OCI-LY7 (cell line): ENCODE measurements around the gene LRRC36. TPM values are rescaled to one million over a fixed set of nuclear protein-coding genes. Genes with fewer than 3 reads are reported as not detected.
A peak's percentile ranks its signal among the peaks of the same experiment; 100 is the strongest.

Experiments used
- BruUV-seq: library from RNA; stranded (reverse); fragments of 400-500 nt; replicated peaks from 2 replicates; lab custom pipeline; 2021; lab: Mats Ljungman, UMichigan
- CTCF ChIA-PET: fragments of 300-600 bp; sonication (Branson Sonifier 250); formaldehyde crosslinking; loops from one replicate; lab custom pipeline; 2022; ENCODE audit warnings: antibody characterized with exemption; ENCODE audit not compliant: unreplicated experiment; lab: Charles Lee
- POLR2A ChIA-PET: fragments of 300-600 bp; sonication (Branson Sonifier 250); formaldehyde crosslinking; loops from one replicate; lab custom pipeline; 2022; ENCODE audit warnings: antibody characterized with exemption; lab: Charles Lee
- DNase-seq: peaks from one replicate; pipeline ENCODE4 v3.0.0-alpha.2; 2015; ENCODE audit warnings: low spot score
- H2AFZ ChIP-seq: fragments of 200-600 bp; sonication (generic), shearing (Covaris generic); 2 replicates; pipeline ENCODE4 v1.6.1; 2014; ENCODE audit warnings: mild to moderate bottlenecking, antibody characterized with exemption, low read length, moderate library complexity
- H3K27ac ChIP-seq: fragments of 200-600 bp; sonication (generic); 2 replicates; pipeline ENCODE4 v1.5.1; 2014; ENCODE audit warnings: mixed run types, low read depth, mild to moderate bottlenecking, moderate library complexity, low read length, inconsistent platforms; ENCODE audit not compliant: poor library complexity, severe bottlenecking
- H3K36me3 ChIP-seq: fragments of 200-600 bp; sonication (generic); 2 replicates; pipeline ENCODE4 v1.6.1; 2014; ENCODE audit warnings: mild to moderate bottlenecking, antibody characterized with exemption, low read length, moderate library complexity, mixed read lengths; ENCODE audit not compliant: insufficient read depth
- H3K4me1 ChIP-seq: fragments of 200-600 bp; sonication (generic); 2 replicates; pipeline ENCODE4 v1.5.1; 2014; ENCODE audit warnings: mild to moderate bottlenecking, low read length; ENCODE audit not compliant: insufficient read depth, poor library complexity, severe bottlenecking
- H3K4me2 ChIP-seq: fragments of 200-600 bp; sonication (generic); 2 replicates; pipeline ENCODE4 v1.6.1; 2014; ENCODE audit warnings: mild to moderate bottlenecking, low read length
- H3K4me3 ChIP-seq: fragments of 200-600 bp; sonication (generic); 2 replicates; pipeline ENCODE4 v1.5.1; 2014; ENCODE audit warnings: mild to moderate bottlenecking, low read depth, low read length; ENCODE audit not compliant: poor library complexity, severe bottlenecking
- H3K79me2 ChIP-seq: fragments of 200-600 bp; sonication (generic); 2 replicates; pipeline ENCODE4 v1.6.1; 2016; ENCODE audit warnings: low read depth, mild to moderate bottlenecking, low read length, moderate library complexity, mixed read lengths; ENCODE audit not compliant: insufficient read depth
- H3K9me2 ChIP-seq: fragments of 200-600 bp; sonication (generic); 2 replicates; pipeline ENCODE4 v1.6.1; 2016; ENCODE audit warnings: mild to moderate bottlenecking, low read length, mixed read lengths; ENCODE audit not compliant: insufficient read depth
- H3K9me3 ChIP-seq: fragments of 200-600 bp; sonication (generic); 2 replicates; pipeline ENCODE4 v1.6.1; 2014; ENCODE audit warnings: mild to moderate bottlenecking, mixed run types, low read length, mixed read lengths
- H4K20me1 ChIP-seq: fragments of 200-600 bp; sonication (generic); 2 replicates; pipeline ENCODE4 v1.6.1; 2014; ENCODE audit warnings: mild to moderate bottlenecking, antibody characterized with exemption, low read length, moderate library complexity, mixed read lengths; ENCODE audit not compliant: insufficient read depth
- EZH2phosphoT487 ChIP-seq: fragments of 200-600 bp; sonication (generic); IDR thresholded peaks from 2 replicates; pipeline ENCODE4 v1.6.1; 2018; ENCODE audit warnings: low read depth, borderline replicate concordance, mild to moderate bottlenecking, mixed run types, antibody characterized with exemption, low read length, moderate library complexity, mixed read lengths
- intact Hi-C: fragments of 100-400 bp; cut with micrococcal nuclease; formaldehyde crosslinking; loops from one replicate; pipeline ENCODE4 v1.10.0; 2022; ENCODE audit not compliant: unreplicated experiment
- total RNA-seq, 2 experiments: library from RNA; depleted of rRNA in 1 of 2; stranded (reverse); fragments of >200 nt in 1 of 2; shearing (Covaris generic) in 1 of 2; gene quantifications; 2 replicates each; pipeline ENCODE4 v1.2.3, GENCODE V29; 2014 to 2022
- TF ChIP-seq, protein P1 (sequence below): fragments of 200-600 bp; sonication (generic); conservative IDR thresholded peaks from 2 replicates; pipeline ENCODE4 v1.5.1; 2014; ENCODE audit warnings: mild to moderate bottlenecking, antibody characterized with exemption, low read length, moderate library complexity, mixed read lengths

The LRRC36 gene
- total RNA-seq, 2 experiments from 2014 or later = not detected

DNA sequence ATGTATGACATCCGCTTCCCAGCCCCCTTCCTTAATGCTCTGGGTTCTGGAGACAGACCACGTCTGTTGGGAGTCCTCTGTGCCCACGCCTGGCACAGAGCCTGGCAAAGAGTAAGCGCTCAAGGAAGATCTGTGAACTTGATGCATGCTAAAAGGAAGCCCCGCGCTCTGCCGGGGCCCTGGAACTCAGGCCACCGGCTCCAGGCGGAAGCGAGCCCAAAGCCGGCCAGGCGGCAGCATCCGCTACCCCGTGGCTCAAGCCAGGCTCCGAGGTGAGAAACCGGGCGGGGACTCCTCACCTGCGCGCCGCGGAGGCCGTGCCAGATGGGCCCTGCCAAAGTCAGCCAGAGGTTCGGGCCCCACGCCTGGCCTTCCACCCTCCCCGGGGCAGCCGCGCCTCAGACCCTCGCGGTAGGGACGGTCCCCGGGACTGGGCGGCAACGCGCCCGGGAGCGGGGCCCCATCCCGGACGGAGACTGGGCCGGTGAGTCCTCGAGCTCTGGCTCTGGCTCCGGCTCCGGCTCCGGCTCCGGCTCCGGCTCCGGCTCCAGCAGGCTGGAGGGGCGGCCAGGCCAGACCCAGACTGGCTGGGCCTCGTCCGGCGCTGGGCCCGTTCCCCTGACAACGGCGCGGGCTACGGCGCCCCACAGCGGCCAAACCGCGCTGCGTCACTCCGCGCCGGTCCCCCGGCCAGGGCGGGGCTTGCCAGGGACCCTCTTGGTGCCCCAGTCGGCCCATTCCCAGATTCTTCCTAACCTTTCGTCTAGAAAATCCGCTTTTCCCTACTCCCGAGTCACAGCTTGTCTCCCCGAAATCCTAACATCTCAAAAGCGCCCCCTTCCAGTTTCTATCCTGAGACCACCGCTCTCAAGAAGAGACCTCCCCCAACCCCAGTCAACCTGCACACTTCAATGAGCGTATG lies 89.5 kb downstream of the LRRC36 start, which contains the start of gene ZDHHC1:
Gene ZDHHC1, minus strand, starts transcription at position 606 of the 922 bp plus-strand sequence. CDS start 8,702 bp downstream, outside the sequence.
- ChIA-PET POLR2A (interaction anchor here (0.6 kb wide), 1 partner anchor 69 kb away, joined by 3 read pairs; no protein-coding TSS in a partner anchor), CTCF (no interaction called here)
- intact Hi-C loops = no loop called here
- no peaks in the 10 kb centered on the region for H3K9me3 ChIP-seq
- H3K79me2 ChIP-seq = no peaks in the 10 kb centered on the region
- TF ChIP-seq, protein P1, sequence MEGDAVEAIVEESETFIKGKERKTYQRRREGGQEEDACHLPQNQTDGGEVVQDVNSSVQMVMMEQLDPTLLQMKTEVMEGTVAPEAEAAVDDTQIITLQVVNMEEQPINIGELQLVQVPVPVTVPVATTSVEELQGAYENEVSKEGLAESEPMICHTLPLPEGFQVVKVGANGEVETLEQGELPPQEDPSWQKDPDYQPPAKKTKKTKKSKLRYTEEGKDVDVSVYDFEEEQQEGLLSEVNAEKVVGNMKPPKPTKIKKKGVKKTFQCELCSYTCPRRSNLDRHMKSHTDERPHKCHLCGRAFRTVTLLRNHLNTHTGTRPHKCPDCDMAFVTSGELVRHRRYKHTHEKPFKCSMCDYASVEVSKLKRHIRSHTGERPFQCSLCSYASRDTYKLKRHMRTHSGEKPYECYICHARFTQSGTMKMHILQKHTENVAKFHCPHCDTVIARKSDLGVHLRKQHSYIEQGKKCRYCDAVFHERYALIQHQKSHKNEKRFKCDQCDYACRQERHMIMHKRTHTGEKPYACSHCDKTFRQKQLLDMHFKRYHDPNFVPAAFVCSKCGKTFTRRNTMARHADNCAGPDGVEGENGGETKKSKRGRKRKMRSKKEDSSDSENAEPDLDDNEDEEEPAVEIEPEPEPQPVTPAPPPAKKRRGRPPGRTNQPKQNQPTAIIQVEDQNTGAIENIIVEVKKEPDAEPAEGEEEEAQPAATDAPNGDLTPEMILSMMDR = peak; percentile 71
- TF ChIP-seq EZH2phosphoT487 = no peak
- no peak within 1 kb of the TSS for H2AFZ ChIP-seq
- no peaks in the 10 kb centered on the region for H4K20me1 ChIP-seq
- H3K4me1 ChIP-seq = no peaks in the 10 kb centered on the region
- BruUV-seq = no TSS peak
- no peaks in the 10 kb centered on the region for H3K36me3 ChIP-seq
- peak within 1 kb of the TSS; percentile 21 for H3K4me3 ChIP-seq
- DNase-seq = peak; percentile 14
- H3K27ac ChIP-seq = no peak within 1 kb of the TSS
- no peaks in the 10 kb centered on the region for H3K9me2 ChIP-seq
- no peak within 1 kb of the TSS; the same call in 1 of the 2 replicates for H3K4me2 ChIP-seq

DNA sequence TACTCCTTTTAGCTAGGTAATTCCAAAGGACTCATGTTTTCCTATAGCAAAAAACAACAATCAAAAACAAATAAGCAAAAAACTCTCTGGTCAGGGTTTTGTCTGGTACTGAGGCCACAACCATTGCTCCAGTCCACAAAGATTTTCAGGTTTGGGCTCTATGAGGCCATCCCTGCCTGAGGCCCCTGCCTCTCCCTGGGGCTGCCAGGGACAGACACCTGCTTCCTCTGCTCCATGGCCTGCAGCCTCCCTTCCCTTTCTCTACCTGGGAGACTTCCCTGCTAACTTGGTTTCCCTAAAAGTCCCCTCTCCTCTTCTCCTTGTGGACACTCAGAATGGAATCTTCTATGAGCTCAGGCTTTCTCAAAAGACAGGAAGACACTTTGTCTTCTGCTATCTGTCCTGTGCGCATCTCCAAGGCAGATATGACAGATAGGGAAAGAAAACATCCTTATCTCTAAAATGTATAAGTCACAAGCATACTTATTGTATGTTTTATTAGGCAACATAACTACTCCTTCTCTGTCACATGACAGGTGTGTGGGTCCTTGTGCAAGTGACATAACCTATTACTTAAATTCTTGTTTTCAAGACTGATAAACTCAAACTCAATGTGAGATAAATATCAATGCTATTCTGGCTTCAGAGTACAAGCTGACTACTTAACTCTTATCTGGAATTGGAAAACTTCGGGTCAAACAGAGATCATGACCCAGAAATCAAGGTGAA lies 90.9 kb downstream of the LRRC36 start:
- no peaks in the 10 kb centered on the region for H3K4me1 ChIP-seq
- BruUV-seq = no TSS peak
- H3K79me2 ChIP-seq = no peaks in the 10 kb centered on the region
- no peak overlapping the region for H3K4me3 ChIP-seq
- H4K20me1 ChIP-seq = no peaks in the 10 kb centered on the region
- DNase-seq = no peak
- no peaks in the 10 kb centered on the region for H3K36me3 ChIP-seq
- ChIA-PET CTCF (no interaction called here), POLR2A (no interaction called here)
- no peak overlapping the region for H3K4me2 ChIP-seq
- intact Hi-C loops = no loop called here
- no peak overlapping the region for H2AFZ ChIP-seq
- TF ChIP-seq EZH2phosphoT487 = no peak
- TF ChIP-seq, protein P1 = no peak
- H3K9me3 ChIP-seq = no peaks in the 10 kb centered on the region
- no peak overlapping the region for H3K27ac ChIP-seq
- H3K9me2 ChIP-seq = no peaks in the 10 kb centered on the region
